Cardiac muscle cell (in vitro differentiated cells and primary cell): ENCODE results near the gene SCAMP2. TPM values are rescaled to one million over a fixed set of nuclear protein-coding genes. Genes with fewer than 3 reads are reported as not detected.

Experiments
- DNase-seq, 2 donors: peaks; one replicate each; pipeline versions ENCODE4 v3.0.0 to v3.0.0-alpha.2; 2010 to 2017; ENCODE audit warnings: low read depth in 1 of 2, low spot score in 1 of 2
- H3K27ac ChIP-seq: fragments of 200-600 bp; sonication (generic); 2 replicates; pipeline ENCODE4 v1.5.1; 2016
- H3K27me3 ChIP-seq: fragments of 200-600 bp; sonication (generic); 2 replicates; pipeline ENCODE4 v1.6.0; 2016; ENCODE audit warnings: control low read depth
- H3K36me3 ChIP-seq: fragments of 200-600 bp; sonication (generic); 2 replicates; pipeline ENCODE4 v1.5.1; 2016; ENCODE audit warnings: control low read depth
- H3K4me1 ChIP-seq: fragments of 200-600 bp; sonication (generic); 2 replicates; pipeline ENCODE4 v1.8.1; 2017; ENCODE audit warnings: low read depth, mild to moderate bottlenecking, mixed run types
- H3K4me3 ChIP-seq: fragments of 200-600 bp; sonication (generic); 2 replicates; pipeline ENCODE4 v1.5.1; 2016; ENCODE audit warnings: mild to moderate bottlenecking
- H3K9me3 ChIP-seq: fragments of 200-600 bp; sonication (generic); 2 replicates; pipeline ENCODE4 v1.5.1; 2017; ENCODE audit warnings: low read depth, mild to moderate bottlenecking, control low read depth
- polyA plus RNA-seq: library from polyadenylated mRNA; unstranded; fragments of >200 nt; fragmentation: Nextera tagmentation; extraction: Ambion mirVana; gene quantifications from 2 replicates; pipeline ENCODE4 v1.2.1, GENCODE V29; 2016
- total RNA-seq: library from RNA; depleted of rRNA; stranded (reverse); fragments of >200 nt; gene quantifications from 2 replicates; pipeline ENCODE4 v1.2.3, GENCODE V29; 2016
- TF ChIP-seq, protein P1 (sequence below): IDR thresholded peaks from 2 replicates; pipeline ENCODE4 v1.5.1; 2012; ENCODE audit warnings: low read depth, mild to moderate bottlenecking, low read length

The SCAMP2 gene
- total and polyA plus RNA-seq, 2 experiments from 2014 or later, result 52.3 to 115 TPM

DNA sequence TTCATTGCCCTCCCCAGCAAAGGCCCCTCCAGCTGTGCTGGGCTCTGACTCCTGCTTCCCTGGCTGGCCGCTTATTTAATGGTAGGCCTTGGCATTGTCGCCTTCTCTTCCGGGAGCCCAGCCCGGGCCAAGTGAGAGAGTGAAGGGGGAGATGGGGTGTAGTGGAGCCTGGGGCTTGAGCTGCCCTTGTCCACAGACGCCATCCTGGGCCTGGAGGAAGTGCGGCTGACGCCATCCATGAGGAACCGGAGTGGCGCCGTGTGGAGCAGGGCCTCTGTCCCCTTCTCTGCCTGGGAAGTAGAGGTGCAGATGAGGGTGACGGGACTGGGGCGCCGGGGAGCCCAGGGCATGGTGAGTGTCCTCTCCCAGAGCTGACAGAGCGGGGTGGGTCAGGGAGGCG lies 57.2 kb downstream of the SCAMP2 start:
- TF ChIP-seq, protein P1, sequence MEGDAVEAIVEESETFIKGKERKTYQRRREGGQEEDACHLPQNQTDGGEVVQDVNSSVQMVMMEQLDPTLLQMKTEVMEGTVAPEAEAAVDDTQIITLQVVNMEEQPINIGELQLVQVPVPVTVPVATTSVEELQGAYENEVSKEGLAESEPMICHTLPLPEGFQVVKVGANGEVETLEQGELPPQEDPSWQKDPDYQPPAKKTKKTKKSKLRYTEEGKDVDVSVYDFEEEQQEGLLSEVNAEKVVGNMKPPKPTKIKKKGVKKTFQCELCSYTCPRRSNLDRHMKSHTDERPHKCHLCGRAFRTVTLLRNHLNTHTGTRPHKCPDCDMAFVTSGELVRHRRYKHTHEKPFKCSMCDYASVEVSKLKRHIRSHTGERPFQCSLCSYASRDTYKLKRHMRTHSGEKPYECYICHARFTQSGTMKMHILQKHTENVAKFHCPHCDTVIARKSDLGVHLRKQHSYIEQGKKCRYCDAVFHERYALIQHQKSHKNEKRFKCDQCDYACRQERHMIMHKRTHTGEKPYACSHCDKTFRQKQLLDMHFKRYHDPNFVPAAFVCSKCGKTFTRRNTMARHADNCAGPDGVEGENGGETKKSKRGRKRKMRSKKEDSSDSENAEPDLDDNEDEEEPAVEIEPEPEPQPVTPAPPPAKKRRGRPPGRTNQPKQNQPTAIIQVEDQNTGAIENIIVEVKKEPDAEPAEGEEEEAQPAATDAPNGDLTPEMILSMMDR, result no peak
- Histone ChIP-seq H3K36me3 (no peaks in the 10 kb centered on the region), H3K27ac (no peak overlapping the region), H3K27me3 (no peaks in the 10 kb centered on the region), H3K4me1 (no peaks in the 10 kb centered on the region), H3K9me3 (no peaks in the 10 kb centered on the region), H3K4me3 (no peak overlapping the region)
- no peak for DNase-seq

DNA sequence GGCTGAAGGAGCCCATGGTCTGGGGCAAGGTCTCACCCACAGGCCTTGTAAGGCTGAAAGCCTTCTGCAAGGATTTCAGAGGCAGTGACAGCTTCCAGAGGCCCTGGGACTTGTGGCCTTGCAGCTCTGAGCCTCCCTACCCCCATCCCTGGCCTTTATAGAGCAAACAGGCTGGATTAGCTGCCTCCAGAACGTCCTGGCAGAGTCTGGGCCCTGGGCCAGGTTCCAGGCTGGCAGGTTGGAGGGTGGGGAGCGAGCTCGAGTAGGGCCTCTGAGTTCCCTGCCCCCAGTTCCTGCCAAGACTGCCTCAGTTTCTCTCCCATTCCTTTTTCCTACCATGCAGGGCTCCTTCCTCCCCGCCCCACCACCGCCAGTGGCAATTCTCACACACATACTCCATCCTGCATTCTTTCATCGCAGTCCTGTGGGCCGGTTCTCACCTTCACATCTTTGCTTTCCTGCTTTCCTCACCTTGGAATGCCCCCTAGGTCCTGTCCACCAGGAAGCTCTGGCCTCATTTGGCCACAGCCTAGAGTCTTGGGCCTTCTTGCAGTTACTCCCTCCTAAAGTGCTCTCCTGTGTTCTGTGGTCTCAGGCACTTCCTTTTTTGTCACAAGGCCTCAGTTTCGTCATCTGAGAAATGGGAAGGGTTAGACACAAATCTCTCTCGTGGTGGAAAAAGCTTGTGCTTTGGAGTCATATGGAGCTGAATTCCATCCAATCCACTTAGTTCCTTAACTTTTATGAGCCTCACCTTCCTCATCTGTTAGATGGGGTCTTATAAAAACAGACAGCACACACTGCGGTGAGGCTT lies 57.8 kb downstream of the SCAMP2 start:
- TF ChIP-seq, protein P1, result no peak
- Histone ChIP-seq H3K27me3 (no peaks in the 10 kb centered on the region), H3K9me3 (no peaks in the 10 kb centered on the region), H3K27ac (no peak overlapping the region), H3K4me3 (no peak overlapping the region), H3K36me3 (no peaks in the 10 kb centered on the region), H3K4me1 (no peaks in the 10 kb centered on the region)
- DNase-seq, result no peak

DNA sequence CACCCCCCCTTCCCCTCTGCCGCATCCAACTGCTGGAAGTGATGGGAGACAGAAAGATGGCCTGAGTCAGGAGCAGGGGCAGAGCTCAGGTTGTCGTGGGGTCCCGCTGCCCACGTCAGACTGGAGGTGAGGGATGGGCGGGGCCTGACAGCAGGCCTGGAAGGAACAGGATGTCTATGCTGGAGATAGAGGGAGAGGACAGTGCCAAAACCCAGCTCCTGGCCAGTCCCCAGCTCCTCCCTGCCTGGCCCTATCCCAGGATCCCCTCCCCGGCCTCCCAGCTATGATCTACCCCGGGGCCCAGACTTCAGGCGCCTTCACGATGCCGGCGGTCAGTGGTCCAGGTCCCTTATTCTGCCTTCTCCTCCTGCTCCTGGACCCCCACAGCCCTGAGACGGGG lies 60.6 kb downstream of the SCAMP2 start, which contains the start of gene LMAN1L:
Gene LMAN1L (plus strand): TSS at position 303 of the 400 bp plus-strand sequence. CDS start 20 bp downstream, at position 323.
- DNase-seq, result peak in 1 of 2 donors; percentile 49
- H3K4me1 ChIP-seq, result no peaks in the 10 kb centered on the region

DNA sequence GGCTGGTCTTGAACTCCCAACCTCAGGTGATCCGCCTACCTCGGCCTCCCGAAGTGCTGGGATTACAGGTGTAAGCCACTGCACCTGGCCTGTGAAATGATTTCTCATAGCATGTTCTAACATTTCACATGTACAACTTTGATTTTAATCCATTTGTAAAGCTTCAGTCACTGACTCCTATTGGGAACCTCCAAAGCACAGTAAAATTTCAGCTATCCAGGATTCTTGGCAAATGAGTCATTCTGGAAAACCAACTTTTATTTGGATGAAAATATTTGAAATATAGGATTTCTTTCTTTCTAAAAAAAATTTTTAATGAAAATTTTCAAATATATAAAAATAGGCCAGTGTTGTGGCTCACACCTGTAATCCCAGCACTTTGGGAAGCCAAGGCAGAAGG lies 63.2 kb downstream of the SCAMP2 start:
- TF ChIP-seq, protein P1, result no peak
- no peaks in the 10 kb centered on the region for H3K4me1 ChIP-seq

More for the DNA sequence above, 60.6 kb downstream of the SCAMP2 start, which contains the start of gene LMAN1L:
- TF ChIP-seq, protein P1, result no peak
- Histone ChIP-seq H3K9me3 (no peaks in the 10 kb centered on the region), H3K27ac (no peak within 1 kb of the TSS), H3K4me3 (no peak within 1 kb of the TSS), H3K27me3 (no peaks in the 10 kb centered on the region), H3K36me3 (no peaks in the 10 kb centered on the region)

DNA sequence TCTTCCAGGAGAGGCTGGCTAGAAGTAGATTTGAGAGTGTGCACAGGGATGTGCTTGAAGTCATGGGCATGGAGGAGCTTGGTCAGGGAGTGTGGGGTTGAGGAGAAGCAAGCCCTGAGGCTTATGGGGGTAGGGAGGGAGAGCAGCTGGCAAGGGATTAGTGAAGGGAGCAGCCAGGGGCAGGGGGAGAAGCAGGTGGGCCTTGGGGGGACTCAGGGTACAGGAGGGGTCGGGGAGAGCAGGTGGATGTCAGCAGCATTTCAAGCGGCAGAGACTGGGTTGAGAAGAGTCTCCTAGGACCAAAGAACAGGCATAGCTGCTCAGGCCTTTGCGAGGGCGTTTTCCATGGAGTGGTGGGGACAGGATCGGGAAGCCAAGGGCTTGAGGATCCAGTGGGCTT lies 63.9 kb downstream of the SCAMP2 start:
- no peaks in the 10 kb centered on the region for H3K9me3 ChIP-seq
- H3K27me3 ChIP-seq, result no peaks in the 10 kb centered on the region
- H3K4me1 ChIP-seq, result no peaks in the 10 kb centered on the region
- no peak for DNase-seq
- no peak overlapping the region for H3K27ac ChIP-seq
- TF ChIP-seq, protein P1, result no peak
- peaks cover under 1% of the 10 kb centered on the region for H3K36me3 ChIP-seq
- no peak overlapping the region for H3K4me3 ChIP-seq

More for the DNA sequence above, 63.2 kb downstream of the SCAMP2 start:
- DNase-seq, result no peak
- Histone ChIP-seq H3K27me3 (no peaks in the 10 kb centered on the region), H3K27ac (no peak overlapping the region), H3K9me3 (no peaks in the 10 kb centered on the region), H3K36me3 (no peaks in the 10 kb centered on the region), H3K4me3 (no peak overlapping the region)
